Activated CD4-positive, CD25-positive, alpha-beta regulatory T cell treated with anti-CD3 and anti-CD28 coated beads, Interleukin-2, amount 50 U/mL, for 72 hours (primary cell): ENCODE data around the gene HP1BP3.
A peak's percentile ranks its signal among the peaks of the same experiment; 100 is the strongest.
"Not testable (repeated sequence)": the region's sequence is repeated elsewhere in the genome, so short reads cannot be mapped to it uniquely, and the experiment has no call there.

Experiments
- DNase-seq: peaks from one replicate; pipeline ENCODE4 v3.0.0; 2021

The HP1BP3 gene, protein sequence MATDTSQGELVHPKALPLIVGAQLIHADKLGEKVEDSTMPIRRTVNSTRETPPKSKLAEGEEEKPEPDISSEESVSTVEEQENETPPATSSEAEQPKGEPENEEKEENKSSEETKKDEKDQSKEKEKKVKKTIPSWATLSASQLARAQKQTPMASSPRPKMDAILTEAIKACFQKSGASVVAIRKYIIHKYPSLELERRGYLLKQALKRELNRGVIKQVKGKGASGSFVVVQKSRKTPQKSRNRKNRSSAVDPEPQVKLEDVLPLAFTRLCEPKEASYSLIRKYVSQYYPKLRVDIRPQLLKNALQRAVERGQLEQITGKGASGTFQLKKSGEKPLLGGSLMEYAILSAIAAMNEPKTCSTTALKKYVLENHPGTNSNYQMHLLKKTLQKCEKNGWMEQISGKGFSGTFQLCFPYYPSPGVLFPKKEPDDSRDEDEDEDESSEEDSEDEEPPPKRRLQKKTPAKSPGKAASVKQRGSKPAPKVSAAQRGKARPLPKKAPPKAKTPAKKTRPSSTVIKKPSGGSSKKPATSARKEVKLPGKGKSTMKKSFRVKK

DNA sequence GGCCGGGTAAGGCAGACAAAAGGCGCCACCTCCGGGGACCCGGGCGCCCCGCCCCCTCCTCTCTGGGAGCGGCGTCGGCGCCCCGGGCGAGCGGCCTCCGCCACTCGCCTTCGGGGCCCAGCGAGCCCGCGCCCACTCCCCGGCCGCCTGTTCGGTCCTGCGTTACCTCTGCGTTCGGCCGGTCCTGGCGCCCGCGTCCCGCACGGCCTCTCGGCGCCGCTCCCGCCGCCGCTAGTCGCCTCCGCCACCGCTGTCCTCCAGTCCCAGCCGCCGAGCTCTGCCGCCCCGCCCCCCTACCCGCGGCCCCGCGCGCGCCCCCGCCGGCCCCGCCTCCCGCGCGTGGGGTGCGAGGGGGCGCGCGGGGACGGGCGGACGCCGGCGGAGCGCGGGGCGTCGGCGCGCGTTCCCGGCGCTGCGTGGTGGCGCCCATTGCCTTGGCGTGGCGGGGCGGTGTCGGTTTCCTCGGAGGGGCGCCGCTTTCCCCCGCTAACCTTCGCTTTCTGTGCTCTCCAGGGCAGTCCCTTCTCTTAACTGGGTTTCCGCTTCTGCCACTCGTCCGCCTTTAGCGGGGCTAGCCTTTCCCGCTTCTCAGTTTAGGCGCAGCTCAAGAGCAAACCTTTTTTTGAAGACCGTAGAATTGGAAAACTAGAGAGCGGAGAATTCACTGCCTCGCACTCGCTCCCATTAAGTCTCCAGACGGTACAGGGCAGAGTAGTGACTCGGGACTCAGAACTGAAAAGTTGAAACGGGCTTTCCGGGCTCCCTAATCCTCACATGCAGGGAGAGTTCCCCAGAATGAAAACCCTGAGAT, at the start of gene HP1BP3:
Gene HP1BP3, minus strand, starts transcription at position 279 of the 811 bp plus-strand sequence. CDS start 6,867 bp downstream, outside the sequence.
- DNase-seq: peak; percentile 86

DNA sequence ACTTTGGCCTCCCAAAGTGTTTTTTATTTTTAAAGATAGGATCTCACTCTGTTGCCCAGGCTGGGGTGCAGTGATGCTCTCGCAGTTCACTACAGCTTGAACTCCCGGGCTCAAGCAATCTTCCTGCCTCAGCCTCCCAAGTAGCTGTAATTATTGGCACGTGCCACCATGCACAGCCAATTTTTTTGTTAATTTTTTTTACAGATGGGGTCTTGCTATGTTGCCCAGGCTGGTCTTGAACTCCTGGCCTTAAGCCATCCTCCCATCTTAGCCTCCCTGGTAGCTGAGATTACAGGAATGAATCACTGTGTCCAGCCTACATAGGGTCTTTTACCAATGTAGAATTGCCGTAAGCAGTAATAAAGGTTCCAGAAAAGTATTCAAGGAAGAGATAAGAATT, 49.1 kb upstream of the HP1BP3 start:
- no peak for DNase-seq

DNA sequence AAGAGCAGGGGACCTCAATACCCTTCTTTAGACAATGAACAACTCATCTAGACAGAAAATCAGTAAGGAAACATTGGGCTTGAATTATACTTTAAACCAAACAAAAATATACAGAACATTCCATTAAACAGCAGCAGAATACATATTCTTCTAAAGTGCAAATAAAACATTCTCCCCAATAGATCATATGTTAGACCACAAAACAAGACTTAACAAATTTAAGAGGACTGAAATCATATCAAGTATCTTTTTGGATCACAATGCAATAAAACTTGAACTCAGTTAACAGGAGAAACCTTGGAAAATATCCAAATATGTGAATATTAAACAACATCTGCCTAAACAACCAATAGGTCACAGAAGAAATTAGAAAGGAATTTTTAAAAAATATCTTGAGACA, 47.7 kb upstream of the HP1BP3 start:
- no peak for DNase-seq

DNA sequence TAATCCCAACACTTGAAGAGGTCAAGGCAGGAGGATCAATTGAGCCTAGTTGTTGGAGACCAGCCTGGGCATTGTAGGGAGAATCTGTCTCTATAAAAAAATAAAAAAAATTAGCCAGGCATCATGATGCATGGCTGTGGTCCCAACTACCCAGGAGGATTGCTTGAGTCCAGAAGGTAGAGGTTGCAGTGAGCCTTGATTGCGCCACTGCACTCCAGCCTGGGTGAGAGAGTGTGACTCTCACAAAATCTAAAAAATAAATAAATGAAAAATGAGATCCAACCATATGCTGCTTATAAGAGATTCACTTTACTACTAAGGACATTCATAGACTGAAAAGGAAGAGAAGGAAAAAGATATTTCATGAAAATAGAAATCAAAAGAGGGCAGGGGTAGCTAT, 47.1 kb upstream of the HP1BP3 start:
- no peak for DNase-seq

DNA sequence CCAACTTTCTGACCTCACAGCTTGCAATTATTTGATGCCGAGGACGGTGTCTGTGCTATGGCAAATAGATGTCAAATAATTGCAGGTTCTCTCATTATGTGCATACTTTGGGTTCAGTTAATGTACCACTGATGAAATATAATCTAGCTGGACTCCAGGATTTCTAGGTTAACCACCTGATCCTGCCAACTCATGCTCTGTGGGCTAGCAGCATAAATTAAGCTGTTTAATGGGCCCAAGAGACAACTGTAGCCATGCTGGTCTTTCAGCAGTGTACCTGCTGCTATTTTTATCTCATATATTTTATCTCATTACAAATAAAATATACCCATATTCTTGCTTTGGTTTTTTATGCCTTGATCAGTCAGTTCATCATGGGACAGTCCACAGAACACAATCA, 43.3 kb upstream of the HP1BP3 start:
- no peak for DNase-seq

DNA sequence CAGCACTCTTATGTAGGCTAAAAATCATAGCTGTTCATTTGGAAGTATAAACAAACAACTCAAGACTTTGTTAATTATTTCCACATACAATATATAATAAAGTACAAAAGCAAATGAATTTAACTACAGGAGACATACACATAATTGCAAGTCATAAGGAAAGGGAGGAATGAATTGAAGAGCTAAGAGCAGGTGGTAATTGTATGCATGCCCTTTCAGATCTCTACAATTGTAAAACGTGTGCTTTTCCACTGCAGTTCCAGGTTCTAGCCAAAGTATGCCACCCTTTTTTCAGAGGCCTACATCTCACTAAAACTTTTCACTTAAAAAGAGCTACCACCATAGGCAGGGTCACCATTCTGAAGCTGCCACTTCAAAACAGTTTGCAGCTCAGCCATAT, 42.8 kb upstream of the HP1BP3 start:
- no peak for DNase-seq

DNA sequence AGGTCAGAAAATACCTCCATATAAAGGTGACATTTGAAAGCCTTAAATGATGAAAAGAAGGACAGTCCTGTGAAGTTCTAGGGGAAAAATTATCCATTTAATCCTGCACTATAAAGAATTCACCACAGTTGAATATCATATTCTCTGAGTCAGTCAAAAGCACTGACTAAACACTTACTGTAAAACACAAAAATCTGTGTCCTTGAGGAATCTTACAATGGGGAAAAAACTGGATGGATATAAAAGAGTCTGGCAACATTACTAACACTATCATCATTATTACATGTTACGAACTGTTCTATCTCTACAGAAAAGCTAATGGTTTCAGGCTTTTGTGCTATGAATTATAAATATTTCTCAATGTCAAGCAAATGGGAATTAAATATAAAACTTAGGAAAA, 42.4 kb upstream of the HP1BP3 start:
- DNase-seq: no peak

DNA sequence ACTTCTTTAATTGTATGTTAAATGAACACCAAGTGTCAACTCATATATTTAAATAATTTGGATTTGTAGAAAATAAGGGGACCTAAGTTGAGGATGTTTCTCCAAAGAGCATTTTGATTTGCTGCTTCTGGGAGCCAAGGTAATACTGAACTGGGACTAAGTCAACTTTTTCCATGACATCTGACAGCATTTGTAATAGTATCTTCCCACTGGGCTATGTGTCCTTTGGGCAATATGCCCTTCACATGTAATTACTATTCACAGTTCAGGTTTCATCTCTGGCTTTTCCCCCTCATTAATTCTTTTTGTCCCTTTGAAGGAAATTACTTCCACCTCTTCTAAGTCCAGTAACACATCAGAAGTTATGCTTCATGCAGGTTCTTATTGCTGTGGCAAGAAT, 36.7 kb upstream of the HP1BP3 start:
- DNase-seq: no peak

DNA sequence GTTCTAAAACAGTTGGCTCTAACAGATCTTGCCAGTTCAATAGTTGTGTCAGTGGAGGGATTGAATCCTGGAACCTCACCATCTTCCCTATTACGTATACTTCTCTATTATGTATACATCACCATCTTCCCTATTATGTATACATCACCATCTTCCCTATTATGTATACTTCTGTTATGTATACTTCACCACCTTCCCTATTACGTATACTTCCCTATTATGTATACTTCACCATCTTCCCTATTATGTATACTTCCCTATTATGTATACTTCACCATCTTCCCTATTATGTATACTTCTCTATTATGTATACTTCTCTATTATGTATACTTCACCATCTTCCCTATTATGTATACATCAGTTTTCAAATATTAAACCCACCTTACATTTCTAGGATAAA, 34.4 kb upstream of the HP1BP3 start:
- no peak for DNase-seq

DNA sequence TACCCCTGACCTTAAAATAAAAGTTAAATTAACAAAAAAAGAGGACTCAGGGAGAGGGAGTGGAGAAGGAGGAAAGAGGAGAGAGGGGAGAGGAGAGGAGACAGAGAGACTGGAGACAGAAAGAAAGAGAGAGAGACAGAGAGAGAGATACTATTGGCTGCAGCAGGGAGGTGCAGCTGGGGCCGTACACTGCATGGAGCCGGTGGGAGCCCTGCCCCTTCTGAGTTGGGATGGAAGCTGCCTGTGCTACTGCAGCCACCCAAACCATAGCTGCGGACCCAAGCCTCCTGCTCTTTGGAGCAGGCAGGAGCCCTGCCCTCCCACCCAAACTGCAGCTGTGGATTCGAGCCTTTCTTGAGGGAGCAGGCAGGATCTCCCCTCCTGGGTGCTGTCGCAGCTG, 32.7 kb upstream of the HP1BP3 start:
- DNase-seq: no peak

DNA sequence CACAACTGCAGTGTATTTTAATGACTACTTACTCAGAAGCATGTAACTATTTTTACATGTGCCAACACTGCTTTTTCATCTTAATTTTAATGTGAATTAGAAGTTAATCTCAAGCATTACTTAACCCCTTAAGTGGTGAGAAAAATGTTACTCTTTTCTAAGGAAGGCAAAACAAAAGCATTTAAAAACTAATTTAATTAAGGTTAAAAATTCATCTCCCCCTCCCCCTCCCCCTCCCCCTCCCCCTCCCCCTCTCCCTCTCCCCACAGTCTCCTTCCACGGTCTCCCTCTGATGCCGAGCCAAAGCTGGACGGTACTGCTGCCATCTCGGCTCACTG, 27.4 kb upstream of the HP1BP3 start:
- no peak for DNase-seq

DNA sequence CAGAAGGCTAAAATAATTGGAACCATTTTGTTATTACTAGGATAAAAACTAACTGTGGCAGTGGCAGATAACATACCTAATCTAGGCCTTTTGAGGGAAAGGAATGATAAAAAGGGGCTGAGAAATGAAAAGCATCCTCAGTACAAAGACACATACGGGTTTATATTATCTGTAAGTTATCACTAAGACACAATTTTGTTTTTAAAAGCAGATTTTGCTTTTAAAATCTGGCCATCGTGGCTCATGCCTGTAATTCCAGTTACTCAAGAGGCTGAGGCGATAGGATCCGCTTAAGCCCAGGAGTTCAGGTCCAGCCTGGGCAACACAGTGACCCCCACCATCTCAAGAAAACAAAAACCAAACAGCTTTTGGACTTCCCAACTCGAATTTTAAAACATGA, 24.8 kb upstream of the HP1BP3 start:
- DNase-seq: no peak

DNA sequence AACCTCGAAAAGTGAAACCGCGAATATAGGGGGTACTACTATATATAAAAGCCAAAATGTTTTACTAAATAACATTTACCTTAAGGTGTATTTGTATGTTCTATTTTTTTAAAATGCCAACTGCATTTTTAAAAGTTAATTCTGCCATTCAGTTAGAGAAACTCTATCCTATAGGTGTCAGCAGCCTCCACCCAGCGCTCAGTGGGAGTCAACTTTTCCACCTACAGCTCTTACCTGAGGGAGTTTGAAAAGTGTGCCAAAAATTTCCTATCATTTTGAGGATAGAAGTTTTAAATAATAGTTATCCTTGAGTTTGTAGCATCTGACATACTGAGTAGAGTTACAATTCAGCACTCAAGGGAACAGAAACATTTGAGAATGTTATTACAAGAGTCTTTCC, 6.1 kb upstream of the HP1BP3 start:
- no peak for DNase-seq

DNA sequence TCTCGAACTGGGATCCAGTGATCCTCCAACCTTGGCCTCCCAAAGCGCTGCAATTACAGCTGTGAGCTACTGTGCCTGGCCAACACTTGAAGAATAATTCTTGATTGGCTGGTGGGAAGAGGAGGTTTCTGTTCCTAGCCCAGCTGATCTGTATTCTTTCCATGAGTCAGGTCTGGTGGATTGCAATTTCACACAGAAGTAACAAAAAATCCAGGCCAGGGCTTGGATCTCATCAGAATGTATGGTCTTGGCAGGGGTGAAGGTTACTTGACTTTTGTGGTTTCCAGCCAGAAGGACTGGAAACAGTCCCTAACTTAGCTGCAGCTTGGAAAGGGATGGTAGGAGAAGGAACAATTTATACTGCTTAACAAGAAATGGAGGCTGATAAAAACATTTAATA, 5.1 kb upstream of the HP1BP3 start:
- no peak for DNase-seq

DNA sequence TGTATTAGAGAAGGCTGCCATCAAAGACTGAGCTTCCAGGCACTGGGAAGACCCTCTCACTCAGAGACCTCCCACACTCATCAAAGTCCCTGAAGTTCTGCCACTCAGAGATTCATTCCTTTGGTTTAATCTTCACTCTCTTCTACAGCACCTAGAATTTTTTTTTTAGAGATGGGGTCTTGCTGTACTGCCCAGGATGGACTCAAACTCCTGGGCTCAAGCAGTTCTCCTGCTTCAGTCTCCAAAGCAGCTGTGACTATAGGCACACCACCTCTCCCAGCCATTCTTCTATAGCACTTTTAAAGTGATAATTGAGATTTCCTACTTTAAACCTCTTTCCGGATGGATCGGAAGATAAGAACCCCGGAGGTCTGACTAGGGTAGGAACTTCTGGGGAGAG, 3.7 kb upstream of the HP1BP3 start:
- no peak for DNase-seq

DNA sequence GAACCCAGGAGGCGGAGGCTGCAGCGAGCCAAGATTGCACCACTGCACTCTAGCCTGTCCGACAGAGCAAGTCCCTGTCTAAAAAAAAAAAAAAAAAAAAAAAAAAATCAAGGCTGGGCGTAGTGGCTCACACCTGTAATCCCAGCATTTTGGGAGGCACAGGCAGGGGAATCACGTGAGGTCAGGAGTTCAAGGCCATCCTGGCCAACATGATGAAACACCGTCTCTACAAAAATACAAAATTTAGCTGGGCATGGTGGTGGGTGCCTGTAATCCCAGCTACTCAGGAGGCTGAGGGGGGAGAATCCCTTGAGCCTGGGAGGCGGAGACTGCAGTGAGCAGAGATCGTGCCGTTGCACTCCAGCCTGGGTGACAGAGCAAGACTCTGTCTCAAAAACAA, 2.5 kb upstream of the HP1BP3 start:
- DNase-seq: not testable (repeated sequence)

DNA sequence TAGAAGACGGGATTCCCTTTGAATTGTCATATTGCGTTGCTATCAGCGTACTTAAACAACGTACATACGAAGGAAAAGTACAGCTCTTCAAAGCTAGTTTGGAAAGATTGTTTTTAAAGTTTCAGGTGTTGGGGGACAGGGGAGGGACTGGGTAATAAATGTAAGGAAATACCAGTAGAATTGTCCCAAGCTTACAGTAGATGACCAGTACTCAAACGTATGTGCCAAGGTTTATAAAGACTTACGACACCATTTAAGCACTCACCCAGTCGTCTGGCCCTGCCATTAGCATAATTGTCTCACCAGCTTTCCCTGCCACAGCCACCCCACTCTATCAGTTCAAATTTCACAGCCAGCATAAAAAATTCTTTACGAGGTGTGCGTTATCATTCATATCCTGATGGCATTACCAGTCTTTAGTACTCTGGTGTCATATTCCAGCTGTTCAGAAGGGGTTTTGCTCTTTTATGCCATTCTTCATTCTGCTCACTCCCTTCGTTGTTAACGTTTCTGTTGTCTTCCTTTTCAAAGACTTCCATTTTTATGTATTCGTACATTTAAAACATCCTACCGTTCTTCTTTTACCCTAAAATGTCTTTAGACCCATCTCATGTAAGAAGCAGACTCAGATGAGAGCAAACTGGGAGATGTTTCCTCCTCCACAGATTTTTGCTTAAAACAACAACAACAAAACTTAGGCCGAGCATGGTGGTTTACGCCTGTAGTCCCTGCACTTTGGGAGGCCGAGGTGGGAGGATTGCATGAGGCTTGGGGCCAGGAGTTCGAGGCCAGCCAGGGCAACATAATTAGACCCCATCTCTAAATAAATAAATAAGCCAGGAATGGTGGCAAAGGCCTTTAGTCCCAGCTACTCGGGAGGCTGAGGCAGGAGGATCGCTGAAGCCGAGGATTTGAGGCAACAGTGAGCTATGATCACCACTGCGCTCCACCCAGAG, 1.0 kb upstream of the HP1BP3 start:
- DNase-seq: no peak

DNA sequence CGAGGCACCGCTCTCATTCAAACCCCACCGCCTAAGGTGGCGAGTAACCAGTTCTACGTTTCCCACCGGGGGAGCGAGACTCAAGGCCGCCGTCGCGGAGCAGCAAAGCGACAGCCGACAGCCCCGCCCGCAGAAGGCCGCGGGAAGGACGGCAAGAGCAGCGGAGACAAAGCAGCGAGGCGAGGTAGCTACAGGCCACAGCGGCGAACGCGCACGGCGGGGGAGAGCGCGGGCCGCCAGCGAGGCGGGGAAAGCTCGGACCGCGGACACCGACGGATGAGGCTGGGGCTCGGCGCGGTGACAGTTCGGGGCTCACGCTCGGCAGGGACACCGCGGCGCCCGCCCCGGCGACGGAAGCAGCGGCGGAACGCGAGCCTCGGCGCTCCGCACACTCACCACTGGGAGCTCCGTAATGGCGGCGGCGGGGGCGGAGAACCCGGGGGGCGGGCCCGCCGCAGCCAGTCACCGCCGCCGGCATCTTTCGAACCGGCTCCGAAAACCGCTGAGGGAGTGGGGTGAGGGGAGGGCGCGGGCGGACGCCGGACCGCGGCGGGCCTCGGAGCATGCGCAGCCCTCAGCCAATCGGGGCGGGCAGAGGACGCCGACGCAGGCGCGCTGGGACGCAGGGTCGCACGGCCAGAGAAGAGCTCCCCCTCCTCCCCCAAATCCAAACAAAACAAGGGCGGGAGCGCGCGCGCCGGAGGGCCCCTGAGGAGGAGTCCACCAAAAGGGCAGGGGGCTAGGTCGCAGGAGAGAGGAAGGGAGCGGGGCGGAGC, 666 bp downstream of the HP1BP3 start:
- peak; percentile 96 for DNase-seq

DNA sequence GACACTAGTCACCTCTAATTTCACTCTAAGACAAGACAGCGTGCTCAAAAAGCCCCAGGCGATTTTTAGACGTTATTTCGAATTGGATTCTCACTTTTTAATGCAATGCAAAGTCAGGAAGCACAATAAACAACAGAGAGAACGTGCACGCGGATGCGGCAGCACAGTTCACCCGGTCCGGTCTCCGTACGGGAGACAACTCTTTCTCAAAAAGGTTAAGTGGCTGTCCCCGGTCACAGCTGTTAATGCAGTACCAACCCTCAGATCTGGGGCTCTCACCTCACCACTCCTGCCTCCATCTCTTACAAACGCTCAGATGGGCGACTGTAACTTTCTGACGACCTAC, 1.2 kb downstream of the HP1BP3 start:
- no peak for DNase-seq

DNA sequence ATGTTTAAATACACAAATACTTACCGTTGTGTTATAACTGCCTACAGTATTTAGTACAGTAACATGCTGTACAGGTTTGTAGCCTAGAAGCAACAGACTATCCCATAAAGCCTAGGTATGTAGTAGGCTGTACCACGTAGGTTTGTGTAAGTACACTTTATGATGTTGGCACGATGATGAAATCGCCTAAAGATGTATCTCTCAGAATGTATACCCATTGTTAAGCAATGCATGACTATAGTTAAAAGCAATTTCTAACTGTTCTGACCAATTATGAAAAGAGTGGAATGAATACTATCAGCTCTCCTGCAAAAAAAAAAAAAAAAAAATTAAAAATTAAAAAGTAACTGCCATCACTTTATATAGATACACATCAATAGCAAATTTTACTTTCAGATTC, 11.4 kb downstream of the HP1BP3 start:
- DNase-seq: no peak

DNA sequence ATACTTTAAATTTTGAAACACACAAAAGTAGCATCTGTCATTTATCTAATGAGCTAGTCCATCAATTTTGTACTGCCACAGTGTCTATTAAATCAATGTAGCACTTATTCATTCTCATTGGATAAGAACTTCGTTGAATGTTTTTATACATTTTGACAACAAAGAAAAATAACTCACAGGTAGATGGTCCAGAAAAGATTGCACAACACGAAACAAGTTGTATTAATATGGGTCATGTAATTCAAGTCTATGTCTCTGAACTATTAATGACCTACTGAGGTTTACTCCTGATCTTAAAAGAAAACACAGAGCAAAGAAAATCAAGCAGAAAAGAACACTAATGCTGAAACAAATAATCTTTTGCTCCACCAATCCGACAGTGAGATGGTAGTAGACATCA, 15.3 kb downstream of the HP1BP3 start:
- no peak for DNase-seq
